Lung (tissue), 12 donors: ENCODE data around the gene CTR9. TPM values are rescaled to one million over a fixed set of nuclear protein-coding genes. Genes with fewer than 3 reads are reported as not detected.
A peak's percentile ranks its signal among the peaks of the same experiment; 100 is the strongest.

ENCODE experiments used
- ATAC-seq: fragments of 200-7000 bp; cut with Tn5 transposase; one replicate; pipeline ENCODE4 v1.9.1; 2020; ENCODE audit warnings: moderate number of reproducible peaks; ENCODE audit not compliant: insufficient read depth, low FRiP score
- DNase-seq, 3 donors: peaks; one replicate each; pipeline ENCODE4 v3.0.0-alpha.2; 2013 to 2017
- H3K27ac ChIP-seq, 2 donors: one replicate each; pipeline ENCODE4 v1.5.1; 2013; ENCODE audit warnings: mild to moderate bottlenecking in 2 of 2, moderate library complexity in 2 of 2, control low read depth in 1 of 2, inconsistent platforms in 1 of 2, low read depth in 1 of 2, low read length in 1 of 2
- H3K27me3 ChIP-seq, 3 donors: one replicate each; pipeline ENCODE4 v1.5.1; 2013; ENCODE audit warnings: low read length in 2 of 3; ENCODE audit not compliant: control insufficient read depth in 3 of 3, insufficient read depth in 3 of 3
- H3K36me3 ChIP-seq, 4 donors: one replicate each; pipeline ENCODE4 v1.5.1; 2013; ENCODE audit warnings: low read length in 4 of 4, mild to moderate bottlenecking in 1 of 4, moderate library complexity in 1 of 4; ENCODE audit not compliant: control insufficient read depth in 4 of 4, insufficient read depth in 4 of 4
- H3K4me1 ChIP-seq, 5 donors: one replicate each; pipeline ENCODE4 v1.5.1; 2013; ENCODE audit warnings: low read length in 5 of 5, mild to moderate bottlenecking in 2 of 5, moderate library complexity in 1 of 5; ENCODE audit not compliant: control insufficient read depth in 5 of 5, insufficient read depth in 5 of 5
- H3K4me3 ChIP-seq: one replicate; pipeline ENCODE4 v1.5.1; 2013; ENCODE audit warnings: mild to moderate bottlenecking, control low read depth, moderate library complexity
- H3K9ac ChIP-seq, 2 donors: one replicate each; pipeline ENCODE4 v1.5.1; 2013; ENCODE audit warnings: low read length in 2 of 2, control low read depth in 1 of 2; ENCODE audit not compliant: insufficient read depth in 1 of 2
- H3K9me3 ChIP-seq, 4 donors: one replicate each; pipeline ENCODE4 v1.5.1; 2013; ENCODE audit warnings: low read length in 3 of 4, mild to moderate bottlenecking in 1 of 4, moderate library complexity in 1 of 4; ENCODE audit not compliant: control insufficient read depth in 4 of 4, insufficient read depth in 3 of 4
- WGBS, 2 donors: extraction: QIAGEN DNeasy Blood & Tissue Kit; methylation state at CpG; one replicate each; pipeline ENCODE4 v1.1.7; 2013; 5-methylcytosine and 5-hydroxymethylcytosine counted together
- polyA plus RNA-seq, 2 donors: library from polyadenylated mRNA; stranded (reverse); fragments of 200-250 nt; gene quantifications; one replicate each; pipeline ENCODE4 v1.2.1, GENCODE V29; 2013
- total RNA-seq, 2 donors: library from RNA; depleted of rRNA in 1 of 2; stranded (reverse); fragments of >200 nt in 1 of 2; gene quantifications; one replicate each; pipeline ENCODE4 v1.2.1, GENCODE V29; 2014 to 2021
- TF ChIP-seq, protein P1 (sequence below): IDR thresholded peaks from 2 replicates; pipeline ENCODE4 v1.5.1; 2012; ENCODE audit warnings: mild to moderate bottlenecking; ENCODE audit errors: control extremely low read depth, extremely low read depth
- donor health status: control.
- donor health status: control.
- donor health status: Bipolar disorder and iron deficiency.
- donor health status: healthy.
- donor health status: DM: yes; HTN: yes; CAD: no.

CTR9 gene
- total and polyA plus RNA-seq, 4 donors: 13.2 to 40.0 (median 22.1) TPM

DNA sequence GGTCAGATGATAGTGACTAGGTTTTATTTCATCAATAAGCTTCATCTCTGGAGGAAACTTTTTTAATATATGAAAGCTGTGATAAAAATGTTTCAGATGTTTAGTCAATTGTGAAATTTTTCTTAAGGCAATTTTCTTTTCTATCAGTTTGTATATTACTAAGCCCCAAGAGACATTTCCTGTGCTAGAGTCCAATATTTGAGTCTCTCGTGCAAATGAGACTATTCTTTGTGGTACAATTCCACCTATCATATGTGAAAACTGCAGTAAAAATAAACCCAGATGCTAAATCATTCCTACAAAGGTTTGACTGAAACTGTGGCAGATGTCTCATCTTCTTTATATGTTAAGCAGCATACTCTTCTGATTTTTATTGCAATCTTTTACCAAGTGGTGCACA, 28.0 kb downstream of the CTR9 start:
- no peaks in the 10 kb centered on the region for H3K9me3 ChIP-seq
- H3K27me3 ChIP-seq: no peaks in the 10 kb centered on the region
- no peak overlapping the region for H3K9ac ChIP-seq
- TF ChIP-seq, protein P1, sequence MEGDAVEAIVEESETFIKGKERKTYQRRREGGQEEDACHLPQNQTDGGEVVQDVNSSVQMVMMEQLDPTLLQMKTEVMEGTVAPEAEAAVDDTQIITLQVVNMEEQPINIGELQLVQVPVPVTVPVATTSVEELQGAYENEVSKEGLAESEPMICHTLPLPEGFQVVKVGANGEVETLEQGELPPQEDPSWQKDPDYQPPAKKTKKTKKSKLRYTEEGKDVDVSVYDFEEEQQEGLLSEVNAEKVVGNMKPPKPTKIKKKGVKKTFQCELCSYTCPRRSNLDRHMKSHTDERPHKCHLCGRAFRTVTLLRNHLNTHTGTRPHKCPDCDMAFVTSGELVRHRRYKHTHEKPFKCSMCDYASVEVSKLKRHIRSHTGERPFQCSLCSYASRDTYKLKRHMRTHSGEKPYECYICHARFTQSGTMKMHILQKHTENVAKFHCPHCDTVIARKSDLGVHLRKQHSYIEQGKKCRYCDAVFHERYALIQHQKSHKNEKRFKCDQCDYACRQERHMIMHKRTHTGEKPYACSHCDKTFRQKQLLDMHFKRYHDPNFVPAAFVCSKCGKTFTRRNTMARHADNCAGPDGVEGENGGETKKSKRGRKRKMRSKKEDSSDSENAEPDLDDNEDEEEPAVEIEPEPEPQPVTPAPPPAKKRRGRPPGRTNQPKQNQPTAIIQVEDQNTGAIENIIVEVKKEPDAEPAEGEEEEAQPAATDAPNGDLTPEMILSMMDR: no peak
- ATAC-seq: no peak
- WGBS, 2 donors: 54 to 70% methylated on average over 1 of the region's 1 CpG
- H3K27ac ChIP-seq: peak overlapping the region in 1 of 2 donors; percentile 91
- H3K4me3 ChIP-seq: no peak overlapping the region
- H3K36me3 ChIP-seq: peaks cover 18 to 24% (median 23%) of the 10 kb centered on the region in 4 donors
- peak in 1 of 3 donors; percentile 10 for DNase-seq
- H3K4me1 ChIP-seq: peaks cover 0 to 13% (median 1%) of the 10 kb centered on the region in 5 donors

DNA sequence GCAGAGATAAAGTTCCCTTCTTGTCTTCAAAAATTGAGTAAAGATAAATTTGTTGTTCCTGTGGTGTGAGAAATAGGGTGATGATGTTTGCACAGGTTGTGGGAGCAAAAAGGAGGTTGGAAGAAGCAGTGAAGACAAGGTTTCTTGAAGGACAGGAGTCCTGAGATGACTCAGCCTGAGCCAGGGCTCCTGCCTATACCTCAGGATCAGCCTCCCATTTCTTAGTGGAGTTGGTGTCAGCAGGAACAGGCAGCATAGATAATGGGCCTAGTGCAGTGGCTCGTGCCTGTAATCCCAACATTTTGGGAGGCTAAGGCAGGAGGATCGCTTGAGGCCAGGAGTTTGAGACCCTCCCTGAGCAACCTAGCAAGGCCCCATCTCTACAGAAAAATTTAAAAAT, 29.0 kb downstream of the CTR9 start:
- H3K27me3 ChIP-seq: no peaks in the 10 kb centered on the region
- H3K4me1 ChIP-seq: peaks cover 0 to 14% (median 3%) of the 10 kb centered on the region in 5 donors
- H3K36me3 ChIP-seq: peaks cover 9 to 19% (median 16%) of the 10 kb centered on the region in 4 donors
- no peaks in the 10 kb centered on the region for H3K9me3 ChIP-seq
- H3K4me3 ChIP-seq: no peak overlapping the region
- TF ChIP-seq, protein P1: no peak
- peak overlapping the region in 1 of 2 donors; percentile 33 for H3K27ac ChIP-seq
- WGBS, 2 donors: 96 to 97% methylated on average over 2 of the region's 2 CpGs
- ATAC-seq (no peak), DNase-seq (no peak)
- H3K9ac ChIP-seq: no peak overlapping the region

DNA sequence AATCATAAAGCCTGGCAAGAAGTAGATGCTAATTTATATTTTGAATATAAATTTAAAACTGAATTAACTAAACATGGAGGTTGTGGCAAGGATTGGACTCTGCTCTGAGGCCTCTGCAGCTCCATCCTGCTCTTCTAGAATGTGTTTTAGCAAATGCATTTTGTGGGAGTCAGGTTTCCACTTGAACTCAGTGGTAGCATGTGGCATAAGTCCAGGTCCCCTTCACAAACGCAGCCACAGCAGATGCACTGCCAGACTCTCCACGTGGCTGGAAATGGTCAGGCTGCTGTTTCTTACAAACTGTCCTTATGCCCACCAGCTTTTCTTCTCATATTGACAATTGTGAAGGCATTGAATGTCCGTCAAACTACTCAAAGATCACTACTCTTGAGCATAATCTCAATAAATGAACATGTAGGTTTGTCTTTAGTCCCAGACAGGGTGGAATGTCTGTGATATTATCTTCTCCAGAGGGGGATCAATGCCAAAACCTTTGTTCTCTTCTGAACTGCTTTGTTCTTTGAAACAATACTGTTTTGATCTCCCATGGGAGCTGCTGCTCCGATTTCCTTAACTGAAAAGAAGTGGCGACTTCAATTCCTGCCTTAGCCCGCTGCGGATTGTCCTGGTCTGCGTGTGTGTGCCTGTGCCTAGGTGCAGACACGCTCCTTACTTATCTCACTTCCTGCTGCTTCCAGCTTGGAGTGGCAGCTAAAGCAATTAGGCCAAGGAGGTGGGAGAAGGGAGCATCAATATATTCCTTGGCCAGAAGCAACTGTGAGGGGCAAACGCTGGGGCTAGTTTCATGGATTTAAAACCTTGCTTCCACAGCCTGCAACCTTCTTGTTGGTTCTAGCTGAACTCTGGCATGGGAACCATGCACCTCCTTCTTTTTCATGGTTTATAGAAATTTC, 33.4 kb downstream of the CTR9 start:
- Histone ChIP-seq H3K36me3 (peaks cover 0 to 5% (median 3%) of the 10 kb centered on the region in 4 donors), H3K27me3 (no peaks in the 10 kb centered on the region), H3K4me3 (no peak overlapping the region), H3K9me3 (no peaks in the 10 kb centered on the region), H3K4me1 (peaks cover 0 to 6% (median 3%) of the 10 kb centered on the region in 5 donors), H3K9ac (no peak overlapping the region), H3K27ac (peak overlapping the region in 1 of 2 donors; percentile 10)
- WGBS, 2 donors: 60 to 75% methylated on average over 10 of the region's 10 CpGs
- ATAC-seq (no peak), DNase-seq (peak; percentile 53 to 78 (median 60))
- TF ChIP-seq, protein P1: no peak
